Measurements from ENCODE around the gene MYO5B. TPM values are rescaled to one million over a fixed set of nuclear protein-coding genes. Genes with fewer than 3 reads are reported as not detected.
A peak's percentile ranks its signal among the peaks of the same experiment; 100 is the strongest.

Gene MYO5B
- total RNA-seq, 4 donors from 2014 or later = 58.2 to 102 (median 89.9) TPM

DNA sequence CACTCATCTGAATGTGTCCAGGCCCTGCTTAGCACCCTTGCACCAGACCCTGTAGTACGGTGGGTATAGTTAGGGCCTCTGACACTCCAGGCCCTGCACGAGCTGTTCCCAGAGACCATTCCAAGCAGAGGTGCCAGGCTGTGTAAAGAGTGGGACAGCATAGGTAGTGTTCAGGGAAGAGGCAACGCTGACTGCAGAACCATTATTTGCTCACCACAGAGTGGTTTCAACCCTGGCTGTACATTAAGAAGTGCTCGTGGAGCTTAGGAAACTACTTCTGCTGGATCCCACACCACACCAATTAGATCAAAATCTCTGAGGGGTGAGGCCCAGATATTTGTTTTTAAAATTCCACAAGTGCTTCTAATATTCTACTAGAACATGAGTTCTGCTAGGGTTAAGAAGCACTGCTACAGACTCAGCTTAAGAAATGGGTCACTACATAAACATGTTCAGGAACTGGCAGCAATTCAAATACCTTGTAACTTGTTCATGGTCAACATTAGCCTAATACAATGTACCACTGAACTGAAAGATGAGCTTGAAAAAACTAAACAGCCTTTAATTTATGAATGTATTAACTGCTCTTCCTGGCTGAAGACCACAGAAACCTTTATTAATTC is 183.0 kb downstream of the MYO5B start:
- no peak for DNase-seq
- intact Hi-C loops (cut with DNase I) = no loop called here
- Histone ChIP-seq H3K27me3 (no peaks in the 10 kb centered on the region), H3K27ac (peak overlapping the region; percentile 14 to 80 (median 71)), H3K4me3 (replicated peaks in 1 of 3) (no peak overlapping the region), H3K9me3 (no peaks in the 10 kb centered on the region), H3K4me1 (peaks cover 40 to 50% of the 10 kb centered on the region in 2 donors), H3K36me3 (no peaks in the 10 kb centered on the region)
- TF ChIP-seq CTCF (IDR thresholded peaks at IDR 0.05) = no peak
- 50 to 58% methylated on average over 4 of the region's 4 CpGs for WGBS, 2 donors

DNA sequence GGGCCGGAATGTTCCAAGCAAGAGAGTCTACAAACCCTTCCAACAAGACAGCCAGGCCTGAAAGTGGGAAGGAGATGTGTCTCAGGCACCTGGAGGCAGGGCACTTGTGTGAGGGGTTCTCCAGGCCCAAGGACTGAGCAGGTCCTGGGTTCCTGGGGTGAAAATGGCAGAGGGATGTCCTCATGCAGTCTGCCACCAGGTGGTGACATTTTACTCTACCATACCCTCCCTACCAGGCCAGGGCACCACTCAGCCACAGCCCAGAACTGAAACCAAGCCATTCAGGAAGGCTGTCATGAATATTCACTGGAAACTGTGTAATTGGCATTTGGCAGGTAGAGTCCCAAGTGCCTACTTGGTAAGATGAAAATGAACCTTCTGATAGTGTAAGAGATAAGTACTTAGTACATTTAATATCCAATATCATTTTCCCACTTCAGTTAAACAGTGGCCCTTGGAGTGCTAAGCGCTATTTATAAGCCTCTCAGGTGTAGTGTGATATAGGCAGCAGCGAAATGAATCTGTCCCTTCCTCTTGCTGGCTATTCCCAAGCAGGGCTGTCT is 185.1 kb downstream of the MYO5B start:
- WGBS, 2 donors = 92 to 93% methylated on average over 3 of the region's 3 CpGs
- Histone ChIP-seq H3K27ac (peak overlapping the region in 1 of 3 donors; percentile 0), H3K27me3 (no peaks in the 10 kb centered on the region), H3K4me3 (replicated peaks in 1 of 3) (no peak overlapping the region), H3K4me1 (peaks cover 42 to 49% of the 10 kb centered on the region in 2 donors), H3K9me3 (no peaks in the 10 kb centered on the region), H3K36me3 (no peaks in the 10 kb centered on the region)
- TF ChIP-seq POLR2A (IDR thresholded peaks at IDR 0.05) = no peak
- peak; percentile 23 to 71 (median 53) for TF ChIP-seq CTCF (IDR thresholded peaks at IDR 0.05)
- peak; percentile 54 to 68 for DNase-seq
- intact Hi-C loops (cut with DNase I) = loop anchor here (5.0 kb wide), 1 partner anchor 187 kb away; the partner anchor contains the start of gene MYO5B

DNA sequence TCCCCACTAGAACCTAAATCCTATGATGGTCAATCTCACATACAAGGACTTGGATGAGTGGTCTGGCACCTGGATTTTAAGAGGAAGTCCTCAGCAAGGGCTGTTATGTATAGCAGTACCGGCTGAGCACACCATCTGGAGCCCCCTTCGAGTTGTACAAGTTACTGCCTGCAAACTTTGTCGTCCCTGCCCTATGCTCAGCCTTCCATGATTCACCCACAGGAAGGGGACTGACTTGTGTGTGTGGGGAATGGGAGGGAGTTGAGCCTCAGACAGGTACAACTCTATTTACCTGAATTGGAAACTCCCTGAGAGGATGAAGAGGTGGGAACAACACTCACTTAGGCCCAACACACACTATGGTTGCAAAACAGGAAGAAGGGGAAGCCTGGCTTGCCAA is 186.6 kb downstream of the MYO5B start:
- no peak for DNase-seq
- H3K4me1 ChIP-seq = peaks cover 35 to 40% of the 10 kb centered on the region in 2 donors
- H3K27ac ChIP-seq = no peak overlapping the region
- no peaks in the 10 kb centered on the region for H3K27me3 ChIP-seq
- intact Hi-C loops (cut with DNase I) = loop anchor here (5.0 kb wide), 1 partner anchor 189 kb away; the partner anchor contains the start of gene MYO5B
- H3K4me3 ChIP-seq (replicated peaks in 1 of 3) = no peak overlapping the region
- no peaks in the 10 kb centered on the region for H3K36me3 ChIP-seq
- no peak for TF ChIP-seq POLR2A (IDR thresholded peaks at IDR 0.05)
- TF ChIP-seq CTCF (IDR thresholded peaks at IDR 0.05) = no peak
- H3K9me3 ChIP-seq = no peaks in the 10 kb centered on the region
- 64 to 81% methylated on average over 3 of the region's 3 CpGs for WGBS, 2 donors

DNA sequence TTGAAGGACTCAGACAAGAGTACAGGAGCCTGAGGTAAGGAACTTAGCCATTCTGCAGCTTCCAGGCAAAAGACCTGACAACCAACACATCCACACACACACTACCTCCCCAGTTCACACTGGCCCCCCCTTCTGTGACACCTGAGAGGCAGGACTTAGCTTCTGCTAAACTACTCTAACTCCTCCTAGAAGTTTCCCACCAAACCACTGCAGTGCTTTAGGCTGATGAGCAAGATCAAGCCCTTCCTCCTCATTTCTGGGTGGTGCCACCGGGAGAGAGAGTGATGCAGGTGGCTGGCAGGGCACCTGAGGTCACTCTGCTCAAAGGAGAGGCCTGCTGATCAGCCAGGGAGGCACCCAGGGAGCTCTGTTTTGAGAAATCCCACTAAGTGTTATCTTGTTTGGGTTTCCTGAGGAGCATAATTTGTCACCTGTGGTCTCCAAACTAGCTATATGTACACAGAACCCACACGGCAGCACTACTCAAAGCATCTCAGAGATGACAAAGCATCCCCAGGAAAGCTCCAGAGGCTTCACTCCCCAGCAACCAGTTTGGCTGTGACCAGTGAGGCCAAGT is 188.4 kb downstream of the MYO5B start:
- no peaks in the 10 kb centered on the region for H3K9me3 ChIP-seq
- no peaks in the 10 kb centered on the region for H3K27me3 ChIP-seq
- WGBS, 2 donors = 40 to 54% methylated on average over 1 to 2 of the region's 2 CpGs
- peaks cover 18 to 25% of the 10 kb centered on the region in 2 donors for H3K4me1 ChIP-seq
- TF ChIP-seq POLR2A (IDR thresholded peaks at IDR 0.05) = no peak
- no peak for TF ChIP-seq CTCF (IDR thresholded peaks at IDR 0.05)
- intact Hi-C loops (cut with DNase I) = loop anchor here (5.0 kb wide), 1 partner anchor 191 kb away; the partner anchor contains the start of gene MYO5B
- DNase-seq = peak; percentile 13 to 45
- no peaks in the 10 kb centered on the region for H3K36me3 ChIP-seq
- no peak overlapping the region for H3K4me3 ChIP-seq (replicated peaks in 1 of 3)
- no peak overlapping the region for H3K27ac ChIP-seq

- TF ChIP-seq POLR2A (IDR thresholded peaks at IDR 0.05) (no peak), CTCF (IDR thresholded peaks at IDR 0.05) (no peak)
- Histone ChIP-seq H3K4me1 (peaks cover 8 to 9% of the 10 kb centered on the region in 2 donors), H3K27ac (no peak overlapping the region), H3K9me3 (no peaks in the 10 kb centered on the region), H3K27me3 (no peaks in the 10 kb centered on the region), H3K4me3 (replicated peaks in 1 of 3) (no peak overlapping the region), H3K36me3 (no peaks in the 10 kb centered on the region)
- intact Hi-C loops (cut with DNase I) = no loop called here
- 78 to 89% methylated on average over 4 of the region's 4 CpGs for WGBS, 2 donors
- no peak for DNase-seq
These were observed 190.9 kb downstream of the MYO5B start for GRCh38 chr18:50004013-50004412.

Data from thyroid gland (tissue), 4 donors.